Measurements from ENCODE around the gene NABP2.

The NABP2 gene

DNA sequence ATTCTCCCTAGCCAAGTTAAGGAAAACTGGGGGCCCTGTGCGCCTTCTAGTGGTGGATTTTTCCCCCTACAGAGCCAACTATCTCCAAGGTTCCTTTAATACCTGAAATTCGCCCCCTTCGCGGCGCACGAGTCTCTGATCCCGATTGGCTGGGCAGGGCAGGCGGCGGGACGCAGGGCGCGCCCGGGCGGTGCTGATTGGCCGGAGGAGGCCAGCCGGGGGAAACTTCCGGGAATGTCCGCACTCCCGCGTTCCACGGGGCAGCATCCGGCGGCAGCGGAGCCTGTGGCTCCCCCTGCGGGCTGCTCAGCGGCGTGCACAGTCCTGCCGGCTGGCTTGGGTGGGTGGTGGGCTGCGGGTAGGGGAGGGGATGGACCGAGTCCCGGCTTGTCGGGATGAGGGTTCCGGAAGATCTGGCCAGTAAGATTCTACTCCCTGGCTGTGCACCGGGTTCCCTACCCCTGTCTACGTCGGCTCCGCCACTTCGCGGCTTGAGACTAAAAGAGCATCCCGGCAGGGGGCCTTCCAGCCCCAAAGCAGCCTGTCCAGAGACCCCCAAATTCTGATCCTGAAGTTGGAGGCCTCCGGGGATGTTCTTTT is at the start of gene NABP2:
Gene NABP2, plus strand, starts transcription at position 241 of the 600 bp plus-strand sequence. CDS start 515 bp downstream, outside the sequence.
- DNase-seq (ENCODE audit: low read depth): peak; percentile 97

DNA sequence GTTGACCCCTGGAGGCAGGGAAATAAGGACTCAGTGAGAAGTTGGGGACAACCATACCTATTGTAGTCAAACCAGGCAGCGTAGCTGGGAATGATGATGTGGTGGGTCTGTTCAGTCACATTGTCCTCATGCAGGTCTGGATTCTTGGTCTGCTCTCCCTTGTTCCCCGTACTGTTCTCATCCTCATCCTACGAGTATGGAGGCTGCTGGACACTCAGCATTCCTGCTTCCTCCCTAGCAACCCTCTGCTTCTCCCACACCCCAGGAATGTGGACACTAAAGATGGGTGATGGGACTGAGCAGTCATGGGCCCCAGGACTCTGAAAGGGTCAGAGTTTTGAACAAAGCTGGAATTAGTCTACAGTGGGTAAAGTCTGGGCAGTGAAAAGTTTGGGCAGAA is 45.8 kb upstream of the NABP2 start:
- no peak for DNase-seq (ENCODE audit: low read depth)

DNA sequence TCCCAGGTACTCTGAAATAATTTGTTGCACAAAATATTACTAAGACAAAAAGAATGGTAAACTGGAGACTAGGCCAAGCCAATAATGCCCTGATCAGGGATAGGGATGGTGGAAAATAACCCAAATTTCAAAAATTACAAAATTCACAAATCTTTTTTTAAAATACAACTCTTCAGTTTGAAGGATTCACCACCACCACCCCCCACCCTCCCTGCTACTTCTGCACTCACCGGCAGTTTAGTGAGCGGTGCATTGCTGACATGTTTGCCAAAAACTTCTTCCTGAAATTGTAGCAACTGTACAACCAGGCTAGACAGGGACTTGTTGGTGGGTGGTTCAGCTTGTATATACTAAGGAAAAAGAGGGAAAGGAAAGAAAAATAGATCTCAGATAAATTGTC is 37.2 kb upstream of the NABP2 start:
- DNase-seq (ENCODE audit: low read depth): no peak

DNA sequence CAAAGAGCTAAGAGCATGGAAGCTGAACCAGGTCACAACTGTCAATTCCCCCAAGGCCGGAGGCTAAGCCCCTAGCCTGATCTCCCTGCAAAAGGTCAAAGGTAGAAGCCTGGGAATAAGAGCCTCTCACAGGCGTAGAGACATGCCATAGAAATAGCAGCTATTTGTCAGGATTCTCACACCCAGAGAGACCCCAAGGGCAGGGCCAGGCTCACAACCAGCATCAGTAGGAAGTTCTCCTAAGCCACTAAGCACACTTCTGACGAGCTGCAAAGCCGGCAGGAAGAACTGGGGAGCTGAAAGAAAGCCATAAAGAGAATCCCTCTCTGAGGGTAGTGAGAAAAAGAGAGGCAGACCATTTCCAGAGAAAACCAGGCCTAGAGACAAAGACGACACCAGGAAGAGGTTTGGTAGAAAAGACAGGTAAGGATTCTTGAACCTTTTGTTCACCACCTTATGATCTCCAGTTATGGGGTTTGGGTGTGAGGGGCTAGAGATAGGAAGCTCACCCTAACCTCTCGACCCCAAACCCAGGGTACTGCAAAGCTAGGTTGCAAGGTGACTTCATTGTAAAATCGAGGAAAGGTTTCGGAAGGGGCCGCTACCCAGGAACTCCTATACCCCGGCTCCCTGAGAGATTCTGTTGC is 35.9 kb upstream of the NABP2 start:
- no peak for DNase-seq (ENCODE audit: low read depth)

DNA sequence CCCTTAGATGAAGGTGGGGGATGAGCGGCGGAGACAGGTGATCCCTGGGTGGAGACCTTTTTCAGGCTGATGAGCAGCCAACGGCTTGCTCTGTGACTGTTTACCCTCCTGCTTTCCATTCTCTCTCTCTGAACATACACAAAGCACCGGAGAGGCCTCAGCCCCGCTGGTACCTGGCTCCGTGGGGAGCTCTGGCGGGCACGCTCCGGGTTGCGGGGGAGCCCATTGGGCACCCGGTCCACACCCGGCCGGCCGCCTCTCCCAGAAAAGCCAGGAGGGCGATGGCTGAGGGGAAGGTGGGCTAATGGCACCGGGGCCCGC is 35.4 kb upstream of the NABP2 start:
- no peak for DNase-seq (ENCODE audit: low read depth)

DNA sequence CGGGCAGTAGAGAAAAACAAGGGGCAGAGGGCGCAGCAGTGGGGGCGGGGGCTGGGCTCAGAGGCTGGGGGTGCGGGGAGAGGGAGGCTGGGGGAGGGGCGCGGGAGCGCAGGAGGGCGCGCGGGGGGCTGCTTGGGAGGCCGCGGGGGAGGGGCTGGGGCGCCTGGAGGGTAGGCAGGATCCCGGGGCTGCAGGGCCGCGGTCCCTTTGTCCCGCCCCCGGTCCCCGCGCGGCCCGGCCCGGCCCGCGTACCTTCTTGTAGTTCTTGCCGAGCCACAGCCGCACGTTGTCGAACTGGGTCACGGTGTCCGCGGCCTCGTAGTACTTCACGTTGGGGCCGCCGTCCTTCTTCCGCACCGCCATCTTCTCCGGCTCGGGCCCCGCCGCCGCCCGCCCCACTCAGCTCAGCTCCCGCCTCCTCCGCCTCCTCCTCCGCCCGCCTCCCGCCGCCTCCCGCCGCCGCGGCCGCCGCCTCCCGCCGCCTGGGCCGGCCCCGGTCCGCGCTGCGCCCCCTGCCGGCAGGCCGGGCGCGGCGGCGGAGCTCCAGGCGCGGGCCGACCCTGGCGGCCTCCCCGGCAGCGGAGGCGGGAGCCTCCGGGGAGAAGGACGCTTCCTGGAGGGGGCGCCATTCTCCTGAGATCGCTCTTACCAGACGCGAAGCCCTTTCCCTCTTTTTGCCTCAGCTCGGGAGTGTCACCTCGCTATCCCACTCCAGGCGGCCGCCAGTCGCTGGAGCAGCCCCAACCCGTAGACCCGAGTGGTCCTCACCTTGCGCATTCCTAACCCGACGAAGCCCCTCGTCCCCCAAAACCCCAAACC is 34.8 kb upstream of the NABP2 start, which contains the start of gene SMARCC2:
Gene SMARCC2, minus strand, starts transcription at position 385 of the 819 bp plus-strand sequence. Its CDS starts 22 bp downstream, at position 363.
- peak; percentile 73 for DNase-seq (ENCODE audit: low read depth)

DNA sequence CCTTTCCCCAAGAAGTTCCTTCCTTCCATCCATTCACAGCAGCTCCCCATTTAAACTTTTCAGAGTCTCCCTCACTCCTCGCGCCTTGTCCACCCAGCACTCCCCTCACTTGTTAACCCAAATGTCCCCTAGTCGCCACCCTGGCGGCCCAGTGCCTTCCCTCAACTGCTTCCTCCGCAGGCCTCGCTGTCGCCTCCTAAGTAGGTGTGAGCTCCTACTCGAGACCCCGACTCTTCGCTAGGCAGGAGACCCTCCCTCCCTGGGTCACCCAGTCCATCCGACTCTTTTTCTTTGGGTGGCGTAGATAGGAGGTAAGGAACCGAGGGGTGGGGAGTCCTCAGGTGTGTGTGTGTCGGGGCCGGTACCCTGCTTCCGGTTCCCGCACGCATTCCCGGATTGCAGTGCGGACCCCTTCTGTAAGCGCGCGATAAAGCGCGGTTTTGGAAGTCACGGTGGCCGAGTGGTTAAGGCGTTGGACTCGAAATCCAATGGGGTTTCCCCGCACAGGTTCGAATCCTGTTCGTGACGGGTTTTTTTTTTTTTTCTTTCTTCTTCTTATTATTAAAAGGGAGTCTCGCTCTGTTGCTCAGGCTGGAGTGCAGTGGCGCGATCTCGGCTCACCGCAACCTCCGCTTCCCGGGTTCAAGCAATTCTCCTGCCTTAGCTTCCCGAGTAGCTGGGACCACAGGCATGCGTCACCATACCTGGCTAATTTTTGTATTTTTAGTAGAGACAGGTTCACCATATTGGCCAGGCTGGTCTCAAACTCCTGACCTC is 34.0 kb upstream of the NABP2 start:
- DNase-seq (ENCODE audit: low read depth): peak; percentile 67

DNA sequence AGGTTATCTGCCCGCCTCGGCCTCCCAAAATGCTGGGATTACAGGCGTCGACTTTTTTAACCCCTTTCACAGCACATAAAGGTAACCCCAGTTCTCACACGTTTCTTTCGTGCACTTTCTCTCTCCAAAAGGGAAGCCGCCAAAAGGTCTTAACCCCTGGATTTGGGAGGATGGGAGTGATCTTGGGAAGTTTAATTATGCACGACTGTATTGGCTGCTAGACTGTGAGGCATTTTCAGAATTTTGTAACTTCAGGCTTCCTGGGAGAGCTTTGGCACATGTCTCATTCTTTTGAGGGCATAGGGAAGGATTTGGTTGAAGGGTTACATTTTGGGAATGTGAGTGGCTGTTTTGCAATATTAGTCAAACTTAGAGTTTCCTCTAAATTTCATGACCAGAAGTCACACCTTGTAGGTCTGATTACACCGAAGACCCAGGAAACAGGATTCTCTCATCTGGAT is 33.4 kb upstream of the NABP2 start:
- no peak for DNase-seq (ENCODE audit: low read depth)

DNA sequence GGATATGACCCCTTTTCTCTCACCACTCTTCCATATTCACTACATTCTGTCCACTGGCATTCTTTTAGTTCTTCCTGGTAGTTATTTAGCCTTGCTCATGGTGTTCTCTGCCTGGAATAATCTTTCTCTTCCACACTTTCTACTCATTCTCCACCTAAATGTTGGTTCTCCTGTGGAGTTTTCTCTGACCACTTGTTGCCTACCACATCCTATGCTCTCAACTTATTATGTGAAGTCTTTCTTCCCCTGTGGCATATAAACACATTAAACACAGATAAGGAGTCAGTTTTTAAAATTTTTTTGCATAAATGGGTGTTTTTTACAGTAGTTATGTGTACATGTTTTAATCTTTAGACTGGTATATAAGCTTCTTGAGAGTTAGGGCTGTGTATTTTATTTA is 31.6 kb upstream of the NABP2 start:
- DNase-seq (ENCODE audit: low read depth): no peak

DNA sequence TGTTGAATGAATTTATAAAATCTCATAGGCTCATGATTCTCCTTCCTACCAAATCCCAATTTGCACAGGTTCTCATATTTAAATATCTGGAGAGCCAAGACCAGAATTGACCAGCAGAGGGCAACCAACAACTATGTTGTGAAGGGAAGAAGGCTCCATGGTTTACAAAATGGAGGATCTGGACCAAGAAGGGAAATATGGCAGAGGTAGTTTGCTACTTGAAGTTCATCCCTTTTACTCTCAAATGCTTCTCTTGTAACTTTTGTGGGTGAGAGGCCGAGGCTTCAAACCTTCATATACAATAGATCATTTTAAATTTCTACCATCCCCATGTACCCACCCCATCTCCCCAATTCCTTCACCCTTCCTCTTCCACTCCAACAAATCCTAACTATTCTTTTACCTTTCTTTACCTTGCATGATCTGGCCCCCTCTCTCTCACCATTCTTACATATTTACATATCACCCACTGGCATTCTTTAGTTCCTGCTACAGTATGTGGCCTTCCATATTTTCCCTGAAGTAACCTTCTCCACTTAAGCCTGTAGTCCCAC is 31.0 kb upstream of the NABP2 start:
- DNase-seq (ENCODE audit: low read depth): peak; percentile 60

DNA sequence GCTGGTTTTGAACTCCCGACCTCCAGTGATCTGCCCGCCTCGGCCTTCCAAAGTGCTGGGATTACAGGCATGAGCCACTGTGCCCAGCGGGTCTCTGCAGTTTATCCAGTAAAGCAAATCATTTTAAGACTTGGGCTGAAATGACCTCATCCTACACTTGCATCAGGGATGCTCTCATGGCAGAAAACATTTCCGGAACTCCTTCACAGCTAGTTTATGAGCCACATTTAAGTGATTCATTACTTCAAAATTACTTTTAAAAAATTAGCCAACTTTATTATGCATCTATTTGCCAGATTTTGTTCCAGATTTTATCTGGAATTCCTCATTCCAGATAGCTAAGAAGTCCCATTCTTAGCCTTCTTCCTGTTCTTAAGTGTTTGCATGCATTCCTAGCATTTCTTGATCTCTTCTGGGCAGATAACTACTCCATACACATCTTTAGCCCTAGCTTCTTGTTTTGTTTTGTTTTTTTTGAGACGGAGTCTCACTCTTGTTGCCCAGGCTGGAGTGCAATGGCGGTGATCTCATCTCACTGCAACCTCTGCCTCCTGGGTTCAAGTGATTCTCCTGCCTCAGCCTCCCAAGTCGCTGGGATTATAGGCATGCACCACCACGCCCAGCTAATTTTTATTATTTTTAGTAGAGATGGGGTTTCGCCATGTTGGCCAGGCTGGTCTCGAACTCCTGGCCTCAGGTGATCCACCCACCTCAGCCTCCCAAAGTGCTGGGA is 27.2 kb upstream of the NABP2 start:
- DNase-seq (ENCODE audit: low read depth): peak; percentile 94

DNA sequence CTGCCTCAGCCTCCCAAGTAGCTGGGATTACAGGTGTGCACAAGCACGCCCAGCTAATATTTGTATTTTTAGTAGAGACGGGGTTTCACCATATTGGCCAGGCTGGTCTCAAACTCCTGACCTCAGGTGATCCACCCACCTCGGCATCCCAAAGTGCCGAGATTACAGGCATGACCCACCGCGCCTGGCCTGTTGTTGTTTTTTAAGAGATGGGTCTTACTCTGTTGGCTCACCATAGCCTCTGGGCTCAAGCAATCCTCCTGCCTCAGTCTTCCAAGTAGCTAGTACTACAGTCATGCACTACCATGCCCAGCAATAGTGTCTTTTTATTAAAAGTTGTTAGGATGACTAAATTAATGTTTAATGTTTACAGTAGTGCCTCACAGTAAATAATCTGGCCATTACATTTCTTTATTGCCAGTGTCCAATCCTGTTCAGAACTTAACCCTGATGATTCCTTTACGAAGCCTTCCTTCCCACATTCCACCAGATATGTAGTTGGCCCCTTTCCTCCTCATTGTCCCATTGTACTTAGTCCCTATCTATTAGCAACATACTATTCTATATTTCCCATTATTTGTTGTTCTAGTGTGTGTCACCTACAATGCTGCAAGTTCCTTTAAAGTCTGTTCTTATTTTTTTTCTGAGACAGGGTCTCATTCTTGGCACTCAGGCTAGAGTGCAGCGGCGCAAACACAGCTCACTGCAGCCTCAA is 26.1 kb upstream of the NABP2 start:
- DNase-seq (ENCODE audit: low read depth): no peak

DNA sequence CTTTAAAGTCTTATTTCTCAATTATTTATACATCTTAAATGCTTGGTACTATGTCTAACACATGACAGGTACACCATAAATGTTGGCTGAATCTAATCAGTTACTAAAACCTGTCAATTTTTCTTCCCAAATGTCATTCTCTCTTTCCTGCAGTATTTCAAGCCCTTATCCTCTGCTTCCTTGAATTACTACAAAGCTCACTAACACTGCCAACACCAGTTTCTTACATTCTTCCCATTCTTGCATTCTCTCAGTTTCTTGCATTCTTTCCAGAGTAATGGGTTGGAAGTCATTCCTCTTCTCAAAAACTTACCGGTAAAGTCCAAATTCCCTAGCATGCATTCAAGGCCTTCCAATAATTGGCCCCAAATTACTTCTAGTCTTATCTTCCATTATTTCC is 25.3 kb upstream of the NABP2 start:
- DNase-seq (ENCODE audit: low read depth): no peak

DNA sequence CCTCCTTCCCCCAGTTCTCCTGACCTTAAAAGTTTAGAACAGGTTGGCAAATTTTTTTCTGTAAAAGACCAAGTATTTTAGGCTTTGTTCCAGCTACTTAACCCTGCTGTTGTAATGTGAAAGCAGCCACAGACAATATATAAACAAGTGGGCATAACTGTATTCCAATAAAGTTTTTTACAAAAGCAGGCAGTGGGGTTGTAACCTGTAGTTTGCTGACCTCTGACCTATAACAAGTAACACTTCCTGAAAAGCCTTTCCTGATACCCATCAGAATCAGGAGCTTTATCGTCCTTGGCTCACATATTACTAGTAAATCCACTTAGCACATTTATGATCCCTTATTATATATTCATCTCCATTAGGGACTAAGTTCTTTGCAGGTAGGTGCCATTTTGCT is 21.8 kb upstream of the NABP2 start:
- DNase-seq (ENCODE audit: low read depth): no peak

DNA sequence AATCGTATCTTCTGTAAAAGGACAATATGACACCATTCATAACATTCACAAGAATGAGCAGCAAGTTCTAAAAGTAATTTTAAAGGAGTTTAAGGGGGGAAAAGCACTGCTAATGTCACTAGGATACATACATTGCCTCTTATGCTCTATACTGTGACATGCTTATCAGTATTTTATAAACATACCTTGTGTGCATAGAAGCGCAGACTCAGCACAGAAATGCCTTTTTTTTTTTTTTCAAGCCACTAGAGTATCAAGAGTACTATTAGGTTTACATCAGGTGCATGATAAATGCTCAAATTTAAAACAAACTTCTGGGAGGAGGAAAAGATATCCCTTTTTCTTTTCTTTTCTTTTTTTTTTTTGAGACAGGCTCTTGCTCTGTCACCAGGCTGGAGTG is 21.3 kb upstream of the NABP2 start:
- no peak for DNase-seq (ENCODE audit: low read depth)

DNA sequence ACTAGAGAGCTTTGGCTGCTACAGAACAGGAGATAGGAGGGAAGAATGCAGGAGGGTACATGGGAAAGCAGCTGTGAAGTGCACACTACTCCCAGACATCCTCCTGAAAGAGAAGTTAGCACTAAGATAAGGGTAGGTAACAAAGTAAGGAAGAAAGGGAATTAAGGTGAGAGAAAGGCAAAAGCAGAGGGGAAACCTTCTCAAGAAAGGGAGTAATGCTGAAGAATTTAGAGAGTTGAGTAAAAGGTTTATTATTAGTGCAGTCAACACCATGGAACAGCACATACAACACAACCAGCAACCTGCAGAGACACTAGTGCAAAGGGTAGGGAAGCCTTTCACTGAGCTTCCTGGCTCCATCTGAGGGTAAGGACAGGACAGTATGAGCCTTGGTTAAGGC is 19.9 kb upstream of the NABP2 start:
- no peak for DNase-seq (ENCODE audit: low read depth)

DNA sequence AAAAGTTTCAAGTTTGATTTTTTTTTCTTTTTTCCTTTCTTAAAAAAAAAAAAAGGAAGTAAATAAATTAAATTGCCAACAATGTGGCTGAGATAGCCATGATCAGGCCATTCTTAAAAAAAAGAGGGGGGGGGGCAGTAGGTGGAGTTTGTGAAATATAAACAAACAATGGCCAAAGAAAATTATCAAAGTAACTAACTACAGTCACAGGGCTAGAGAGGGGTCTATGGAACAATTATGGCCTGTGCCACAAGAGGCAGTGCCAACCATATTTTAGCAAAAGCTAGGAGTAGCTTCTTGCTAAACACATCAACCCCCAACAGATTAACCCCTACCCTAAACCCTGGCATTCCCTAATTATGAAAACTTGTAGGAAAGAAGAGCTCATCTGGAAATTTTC is 18.7 kb upstream of the NABP2 start:
- no peak for DNase-seq (ENCODE audit: low read depth)

DNA sequence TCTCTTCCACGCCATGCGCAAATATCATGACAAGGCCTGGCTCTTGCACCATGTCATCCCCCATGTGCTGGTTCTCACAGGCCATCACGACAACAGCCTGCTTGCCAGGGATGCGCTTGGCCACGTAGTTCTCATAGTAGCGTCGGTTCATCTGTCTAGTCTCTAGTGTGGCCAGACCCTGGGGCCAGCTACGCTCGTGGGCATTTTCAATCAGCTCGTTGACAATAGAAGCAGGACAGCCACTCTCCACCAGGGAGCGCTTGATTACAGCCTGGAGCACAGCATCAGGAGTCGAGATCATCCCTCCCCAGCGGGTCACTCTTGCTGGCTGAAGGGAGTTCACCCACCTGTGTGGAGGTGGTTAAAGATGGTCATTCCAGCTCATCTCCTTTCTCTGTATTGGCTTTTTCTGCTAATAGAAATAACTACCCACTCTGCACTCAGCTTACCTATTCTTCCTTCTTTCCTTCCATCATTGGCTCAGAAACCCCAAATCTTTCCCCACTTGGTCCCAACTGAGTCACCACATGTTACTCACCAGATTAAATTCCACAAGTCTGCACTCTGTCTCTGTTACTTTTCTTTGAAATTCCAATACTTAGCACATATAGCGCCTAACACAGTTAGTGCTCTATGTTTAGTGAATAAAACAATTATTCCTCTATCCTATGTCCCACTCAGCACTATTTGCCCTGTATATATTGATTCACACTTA is 17.5 kb upstream of the NABP2 start:
- DNase-seq (ENCODE audit: low read depth): no peak

DNA sequence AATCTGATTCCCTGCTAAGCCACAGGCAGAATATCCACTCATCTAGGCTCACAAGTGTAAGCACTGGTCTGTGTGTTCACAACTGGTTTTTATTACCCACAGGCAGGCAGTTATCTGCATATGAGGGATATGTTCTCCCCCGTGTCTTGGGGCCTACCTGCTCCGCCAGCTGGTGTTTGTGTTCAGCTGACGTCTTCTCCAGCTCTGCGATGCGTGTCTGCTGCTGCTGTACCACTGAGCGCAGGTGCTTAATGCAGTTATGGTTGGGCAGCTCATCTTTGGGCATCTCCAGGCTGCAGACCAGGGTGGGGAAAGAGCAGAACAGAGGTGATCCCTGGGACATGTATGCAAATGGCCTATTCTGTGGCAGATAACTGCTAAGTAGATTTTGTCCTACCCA is 16.1 kb upstream of the NABP2 start:
- DNase-seq (ENCODE audit: low read depth): no peak

DNA sequence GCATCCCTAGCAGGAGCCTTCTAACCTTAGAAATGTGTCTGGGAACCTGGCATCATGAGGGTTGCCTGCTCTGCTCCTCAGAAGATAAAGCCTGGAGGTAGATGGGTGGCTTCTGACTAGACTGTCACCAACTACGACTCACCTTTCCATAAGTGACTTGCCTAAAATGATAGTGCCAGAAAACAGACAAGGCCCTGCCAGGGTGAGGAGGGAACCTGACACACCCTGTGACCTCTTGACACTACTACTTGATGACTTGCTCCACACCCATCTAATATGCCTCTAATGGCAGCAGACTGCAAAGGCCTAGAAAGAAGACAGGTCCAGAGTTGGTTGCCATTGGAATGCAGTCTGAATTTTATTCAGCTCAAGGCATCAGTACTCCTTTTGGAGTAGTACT is 11.8 kb upstream of the NABP2 start:
- no peak for DNase-seq (ENCODE audit: low read depth)
